ENCODE data around the gene CNNM1.

CNNM1 gene

DNA sequence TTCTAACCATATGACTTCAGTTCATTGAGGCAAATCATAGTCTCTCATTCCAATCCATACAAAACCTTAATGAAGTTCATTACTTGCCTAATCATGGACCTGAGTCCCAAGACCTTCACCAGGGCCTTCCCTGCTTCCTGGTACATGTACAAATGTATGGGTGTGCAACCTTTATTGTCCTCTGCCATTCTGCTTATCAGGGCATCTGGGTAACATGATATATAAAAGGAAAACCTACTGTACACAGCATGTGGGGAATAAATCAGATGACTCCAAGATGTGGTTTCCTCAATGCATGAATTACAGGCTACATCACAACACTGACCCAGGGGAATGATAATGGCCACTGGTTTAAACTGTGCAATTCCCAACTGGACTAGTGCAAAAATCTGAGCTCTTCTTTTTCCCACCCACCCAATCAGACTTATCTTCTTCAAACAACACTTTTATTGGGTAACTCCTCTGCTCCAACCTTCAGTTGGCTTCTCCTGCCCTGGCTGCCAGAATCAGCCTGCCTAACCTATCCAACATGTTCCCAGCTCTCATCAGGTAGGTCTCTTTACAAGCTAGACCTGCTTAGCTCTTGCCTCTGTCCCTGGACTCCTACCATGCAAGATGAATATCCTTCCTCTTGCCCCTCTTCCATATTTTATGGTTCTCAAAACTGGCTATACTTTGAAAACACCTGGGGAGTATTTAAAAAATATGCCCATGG is 89.9 kb downstream of the CNNM1 start:
- DNase-seq (ENCODE audit: low read depth in 2 of 2), result no peak

GRCh38 chr10:99419688-99420087 is 90.5 kb downstream of the CNNM1 start:
- no peak for DNase-seq (ENCODE audit: low read depth in 2 of 2)

GRCh38 chr10:99421233-99421739 is 92.1 kb downstream of the CNNM1 start:
- DNase-seq (ENCODE audit: low read depth in 2 of 2), result no peak

DNA sequence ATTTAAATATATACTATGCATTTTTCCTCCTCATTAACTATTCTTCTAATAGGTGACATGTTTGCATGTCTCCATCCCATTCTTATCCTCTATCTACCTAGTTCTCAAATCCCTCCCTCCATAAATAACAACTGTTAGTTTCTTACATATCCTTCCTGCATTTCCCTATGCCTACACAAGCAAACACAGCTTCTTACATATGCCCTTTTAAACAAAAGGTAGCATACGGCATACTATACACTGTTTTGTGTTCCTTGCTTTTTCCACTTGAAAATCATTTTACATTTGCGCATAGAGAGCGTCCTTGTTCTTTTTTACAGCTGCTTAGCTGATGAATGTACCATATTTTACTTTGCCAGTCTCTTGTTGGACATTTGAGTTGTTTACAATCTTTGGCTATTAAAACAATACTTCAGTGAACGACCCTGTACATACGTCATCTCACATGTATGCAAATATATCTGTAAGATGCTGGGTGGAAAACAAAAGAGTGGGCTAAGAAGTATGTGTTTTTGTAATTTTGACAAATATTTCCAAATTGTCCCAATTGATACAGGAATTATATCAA is 93.5 kb downstream of the CNNM1 start:
- no peak for DNase-seq (ENCODE audit: low read depth in 2 of 2)

DNA sequence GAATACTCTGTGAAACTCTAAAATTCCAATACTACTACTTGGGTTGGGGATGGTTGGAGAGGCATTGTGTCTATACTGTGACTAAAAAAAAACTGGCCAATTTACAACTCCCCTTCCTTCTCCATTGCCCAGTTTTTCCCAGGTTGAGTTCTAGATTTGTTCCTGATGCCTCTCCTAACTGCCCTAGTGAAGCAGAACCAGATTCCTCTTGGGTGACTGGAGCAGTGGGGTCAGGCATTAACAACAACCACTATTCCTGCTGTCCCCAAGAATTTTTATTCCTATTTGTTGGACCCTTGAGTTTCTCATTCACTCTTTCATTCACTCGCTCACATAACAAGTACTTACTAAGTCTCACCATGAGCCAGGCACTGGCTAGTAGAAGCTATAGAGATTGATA is 95.5 kb downstream of the CNNM1 start:
- DNase-seq (ENCODE audit: low read depth in 2 of 2), result no peak

GRCh38 chr10:99425204-99425603 is 96.0 kb downstream of the CNNM1 start:
- no peak for DNase-seq (ENCODE audit: low read depth in 2 of 2)

DNA sequence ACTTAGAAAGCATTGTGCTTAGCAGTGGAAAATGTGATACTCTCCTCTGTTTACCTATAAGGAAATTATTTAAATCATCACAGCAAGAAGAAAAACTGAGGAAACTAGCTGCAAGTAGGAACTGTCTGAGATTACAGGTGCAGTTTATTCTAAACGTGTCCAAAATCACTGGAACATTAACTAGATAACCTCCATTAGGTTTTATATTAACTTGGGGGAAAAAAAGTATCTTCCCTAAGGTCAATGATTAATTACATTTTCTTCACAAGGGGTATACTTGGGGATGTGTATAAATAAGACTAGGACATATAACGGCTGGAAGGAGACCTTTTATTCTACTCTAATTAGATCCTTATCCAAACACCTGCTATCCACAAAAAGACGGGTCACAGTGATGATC is 97.5 kb downstream of the CNNM1 start:
- no peak for DNase-seq (ENCODE audit: low read depth in 2 of 2)

- no peak for DNase-seq (ENCODE audit: low read depth in 2 of 2)
These were observed 98.5 kb downstream of the CNNM1 start for GRCh38 chr10:99427566-99428190.

DNA sequence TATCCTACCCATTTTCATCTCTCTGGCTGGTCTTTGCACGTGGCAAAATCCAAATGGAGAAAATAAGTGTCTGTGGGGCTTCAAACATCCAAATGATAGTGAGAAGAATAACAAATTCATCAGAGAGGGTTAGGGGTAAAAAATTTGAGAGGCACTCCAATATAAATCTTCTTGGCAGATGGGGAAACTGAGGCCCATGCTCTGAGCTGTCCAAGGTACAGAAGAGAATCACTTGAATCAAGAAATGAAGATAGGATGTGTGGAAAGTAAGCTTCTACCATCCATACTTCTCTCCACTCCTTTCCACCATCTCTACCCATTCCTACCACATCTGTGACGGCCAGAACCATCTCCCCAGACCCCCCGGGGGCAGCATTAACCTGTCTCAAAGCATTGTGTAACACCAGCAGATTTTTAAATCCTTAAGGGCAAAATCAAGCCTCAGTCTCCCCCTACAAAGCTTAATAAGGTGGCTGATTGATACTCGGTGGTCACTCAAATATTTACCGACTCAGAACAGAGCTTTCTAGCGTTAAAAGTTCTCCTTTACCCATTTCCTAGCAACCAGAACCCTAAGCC is 100.5 kb downstream of the CNNM1 start:
- DNase-seq (ENCODE audit: low read depth in 2 of 2), result no peak

DNA sequence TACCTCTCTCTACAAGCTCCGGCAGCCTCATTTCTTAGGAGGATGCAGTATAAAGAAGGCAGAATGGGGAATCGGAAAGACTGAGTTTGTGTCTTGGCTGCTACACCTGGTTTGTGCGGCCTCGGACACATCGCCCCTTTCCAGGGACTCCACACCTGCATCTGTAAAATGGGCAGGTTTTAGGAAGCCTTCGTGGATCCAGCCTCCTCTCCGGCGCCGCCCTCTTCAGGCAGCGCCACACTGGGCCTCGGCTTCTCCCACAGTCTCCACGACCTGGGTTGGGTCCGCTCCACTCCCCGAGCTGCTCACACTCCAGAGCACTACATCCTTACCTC is 100.9 kb downstream of the CNNM1 start:
- no peak for DNase-seq (ENCODE audit: low read depth in 2 of 2)

DNA sequence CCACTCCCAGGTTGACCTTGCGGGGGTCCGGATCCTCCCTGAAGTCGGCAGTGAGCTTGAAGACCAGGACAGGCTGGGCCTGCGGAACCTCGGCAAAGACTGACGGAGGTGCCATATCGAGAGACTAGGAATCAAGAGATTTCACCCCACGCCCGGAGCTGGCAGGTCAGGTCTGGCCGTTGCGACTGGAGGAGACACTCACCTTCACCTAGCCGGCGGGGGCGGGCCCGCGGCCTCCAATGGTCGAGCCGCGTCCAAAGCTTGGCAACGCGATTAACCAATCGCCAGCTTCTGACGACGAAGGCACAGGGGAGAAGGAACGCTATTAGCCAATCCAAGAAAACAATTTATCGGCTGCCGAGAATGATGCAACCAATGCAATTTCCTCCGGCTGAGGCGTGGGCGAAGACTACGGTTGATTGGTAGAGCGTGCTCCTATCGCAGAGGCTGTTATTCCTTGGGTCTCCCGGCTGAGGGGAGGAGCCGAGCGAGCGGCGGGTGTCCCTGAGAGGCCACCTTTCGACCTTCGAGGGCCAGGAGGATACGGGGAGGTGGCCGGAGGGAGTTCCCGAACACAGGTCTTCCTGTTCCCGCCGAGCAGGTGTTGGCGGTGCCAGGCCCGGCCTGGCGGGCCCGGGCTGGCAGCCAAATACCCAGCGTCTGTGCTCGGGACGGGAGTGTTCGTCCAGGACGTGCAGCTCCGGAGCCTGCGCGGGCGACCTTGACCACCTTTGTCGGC is 101.5 kb downstream of the CNNM1 start, which contains the start of gene GOT1:
Gene GOT1 (minus strand): TSS at position 174 of the 739 bp plus-strand sequence. CDS start 59 bp downstream, at position 115.
- DNase-seq (ENCODE audit: low read depth in 2 of 2), result peak; percentile 75

GRCh38 chr10:99431190-99431760 is 102.1 kb downstream of the CNNM1 start:
- no peak for DNase-seq (ENCODE audit: low read depth in 2 of 2)

- DNase-seq (ENCODE audit: low read depth in 2 of 2), result no peak
These were observed 102.9 kb downstream of the CNNM1 start for GRCh38 chr10:99432047-99432446.

DNA sequence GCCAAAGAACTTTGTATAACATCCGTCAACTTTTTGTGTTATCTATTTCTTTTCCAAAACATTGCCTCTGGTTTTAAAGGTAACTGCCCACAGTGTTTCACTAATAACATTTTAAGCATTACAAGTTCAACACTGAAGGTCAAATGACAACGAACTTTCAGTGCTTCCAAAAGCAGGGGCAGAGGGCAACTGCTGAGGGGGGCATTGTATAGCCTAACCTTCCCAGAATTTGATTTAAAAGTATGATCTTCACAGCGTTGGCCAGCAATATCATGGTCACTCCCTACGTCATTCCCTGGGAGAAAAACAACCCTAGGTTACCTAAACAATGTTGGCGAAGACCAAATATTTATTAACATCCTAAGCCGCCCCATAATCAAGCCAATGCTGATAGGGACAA is 103.7 kb downstream of the CNNM1 start:
- DNase-seq (ENCODE audit: low read depth in 2 of 2), result no peak

DNA sequence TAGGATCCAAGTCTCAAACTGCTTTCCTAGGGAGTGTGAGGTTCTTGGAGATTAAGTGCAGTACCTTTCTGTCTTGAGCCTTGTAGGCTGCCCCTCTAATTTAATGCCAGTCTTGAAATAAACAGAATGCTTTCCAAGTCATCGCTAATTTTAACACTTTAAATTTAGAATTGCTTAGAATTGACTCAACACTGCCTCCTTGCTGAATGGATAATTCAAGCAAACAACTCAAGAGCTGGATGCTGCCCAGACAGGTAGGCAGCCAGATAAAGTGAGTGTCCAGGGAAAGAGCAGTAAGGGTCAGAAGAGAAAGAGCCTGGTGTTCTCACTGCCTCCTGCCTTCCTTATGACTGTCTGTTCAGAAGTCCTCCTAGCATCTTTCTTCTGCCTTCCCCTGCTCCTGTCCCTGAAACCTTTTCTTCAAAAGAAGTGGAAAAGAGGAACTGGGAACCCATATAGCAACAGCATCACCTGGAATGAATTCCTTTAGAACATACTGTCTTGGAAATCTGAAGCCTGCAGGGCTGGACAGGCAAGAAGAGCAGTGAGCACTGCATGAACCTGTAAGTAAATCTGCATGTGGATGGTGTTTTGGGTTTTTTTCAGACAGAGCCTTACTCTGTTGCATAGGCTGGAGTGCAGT is 104.3 kb downstream of the CNNM1 start:
- no peak for DNase-seq (ENCODE audit: low read depth in 2 of 2)

DNA sequence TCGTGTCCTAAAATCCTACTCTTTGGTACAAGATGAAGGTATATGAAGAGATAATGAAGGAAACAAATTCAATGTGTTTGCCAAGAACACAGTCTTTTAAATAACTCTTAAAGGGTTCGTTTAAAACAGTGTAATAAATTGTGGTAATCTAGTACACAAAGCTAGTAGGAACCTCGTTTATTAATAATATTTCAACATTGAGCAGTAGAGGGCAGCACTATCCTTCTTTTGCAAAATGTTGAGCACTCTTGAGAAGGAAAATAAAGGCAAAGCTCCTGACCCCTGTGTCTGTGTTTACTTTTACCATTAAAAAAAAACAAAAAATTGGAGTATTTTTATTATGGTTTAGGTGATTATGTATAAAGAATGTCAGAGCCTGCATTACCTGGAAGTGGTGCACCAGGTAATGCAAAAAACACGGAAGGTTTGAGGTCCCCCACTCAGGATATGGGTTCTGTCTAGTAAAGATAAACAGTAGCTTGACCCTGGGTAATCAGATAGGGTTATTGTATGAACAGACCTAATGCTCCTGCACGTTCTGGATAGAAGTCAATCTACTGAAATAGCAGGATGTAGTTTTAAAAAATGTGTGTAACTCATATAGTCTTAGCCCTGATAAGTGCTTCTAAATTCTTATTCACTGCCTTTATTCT is 107.0 kb downstream of the CNNM1 start:
- no peak for DNase-seq (ENCODE audit: low read depth in 2 of 2)

GRCh38 chr10:99438890-99439289 is 109.7 kb downstream of the CNNM1 start:
- DNase-seq (ENCODE audit: low read depth in 2 of 2), result no peak

- no peak for DNase-seq (ENCODE audit: low read depth in 2 of 2)
These were observed 113.2 kb downstream of the CNNM1 start for GRCh38 chr10:99442394-99442793.

DNA sequence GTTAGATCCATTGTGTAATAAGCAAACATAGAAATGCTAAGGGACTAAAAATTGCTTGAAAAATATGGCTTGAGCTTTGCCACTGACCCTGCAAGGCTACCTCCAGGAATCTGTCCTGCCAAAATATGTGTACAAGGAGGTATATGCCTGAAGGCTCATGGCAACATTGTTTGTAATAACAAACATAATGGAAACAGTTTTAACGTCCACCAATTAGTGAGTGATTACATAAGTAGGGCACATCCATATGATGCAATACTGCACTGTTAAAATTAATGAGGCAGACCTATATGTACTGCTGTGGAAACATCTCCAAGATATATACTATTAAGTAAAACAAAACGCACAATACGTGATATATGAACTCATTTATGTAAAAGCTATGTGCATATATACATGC is 114.3 kb downstream of the CNNM1 start:
- no peak for DNase-seq (ENCODE audit: low read depth in 2 of 2)

Measured in stimulated activated CD4-positive, alpha-beta T cell treated with anti-CD3 and anti-CD28 coated beads, Interleukin-1b, Interleukin-23, amount 100 ng/mL, for 1 hour (primary cell).